HepG2 (cell line): ENCODE data around the gene CELF2.

Experiments
- AFF4 ChIP-seq: sonication (generic); formaldehyde crosslinking; IDR thresholded peaks from 2 replicates; pipeline ENCODE4 v1.4.0; 2020; ENCODE audit warnings: missing genetic modification reagents
- CCDC6 ChIP-seq: sonication (generic); formaldehyde crosslinking; IDR thresholded peaks from 2 replicates; pipeline ENCODE4 v1.8.1; 2022; ENCODE audit warnings: mild to moderate bottlenecking, missing genetic modification reagents, moderate library complexity
- CTCF ChIP-seq: sonication (generic); formaldehyde crosslinking; IDR thresholded peaks from 2 replicates; pipeline ENCODE4 v1.5.0; 2020; ENCODE audit warnings: mild to moderate bottlenecking, missing genetic modification reagents, moderate library complexity
- ELF1 ChIP-seq: sonication (generic); formaldehyde crosslinking; IDR thresholded peaks from 2 replicates; pipeline ENCODE4 v1.4.0; 2020; ENCODE audit warnings: missing genetic modification reagents
- EZH2 ChIP-seq: conservative IDR thresholded peaks from 2 replicates; pipeline ENCODE4 v1.6.1; 2012; ENCODE audit warnings: mild to moderate bottlenecking, low read depth, low read length, moderate library complexity
- FOXK1 ChIP-seq: sonication (generic); formaldehyde crosslinking; IDR thresholded peaks from 2 replicates; pipeline ENCODE4 v1.4.0; 2020; ENCODE audit warnings: low read depth, missing genetic modification reagents, borderline replicate concordance
- GATAD2A ChIP-seq: IDR thresholded peaks from 2 replicates; pipeline ENCODE4 v1.6.1; 2016
- GPN1 ChIP-seq: sonication (generic); formaldehyde crosslinking; IDR thresholded peaks from 2 replicates; pipeline ENCODE4 v1.5.1; 2020; ENCODE audit warnings: missing genetic modification reagents, borderline replicate concordance
- HMG20B ChIP-seq: conservative IDR thresholded peaks from 2 replicates; pipeline ENCODE4 v1.6.1; 2016; ENCODE audit warnings: missing genetic modification reagents, missing compliant biosample characterization
- JUN ChIP-seq: sonication (generic); formaldehyde crosslinking; IDR thresholded peaks from 2 replicates; pipeline ENCODE4 v1.4.0; 2020; ENCODE audit warnings: mild to moderate bottlenecking, missing genetic modification reagents
- MAFG ChIP-seq: sonication (generic); formaldehyde crosslinking; IDR thresholded peaks from 2 replicates; pipeline ENCODE4 v1.5.1; 2020; ENCODE audit warnings: mild to moderate bottlenecking, missing genetic modification reagents
- SIX4 ChIP-seq: sonication (generic); formaldehyde crosslinking; IDR thresholded peaks from 2 replicates; pipeline ENCODE4 v1.4.0; 2020; ENCODE audit warnings: missing genetic modification reagents
- TAF1 ChIP-seq: sonication (generic); formaldehyde crosslinking; IDR thresholded peaks from 2 replicates; pipeline ENCODE4 v1.4.0; 2020; ENCODE audit warnings: missing genetic modification reagents
- TF ChIP-seq, protein P1 (sequence below): sonication (generic); formaldehyde crosslinking; IDR thresholded peaks from 2 replicates; pipeline ENCODE4 v1.5.1; 2020; ENCODE audit warnings: mild to moderate bottlenecking, missing genetic modification reagents, moderate library complexity

DNA sequence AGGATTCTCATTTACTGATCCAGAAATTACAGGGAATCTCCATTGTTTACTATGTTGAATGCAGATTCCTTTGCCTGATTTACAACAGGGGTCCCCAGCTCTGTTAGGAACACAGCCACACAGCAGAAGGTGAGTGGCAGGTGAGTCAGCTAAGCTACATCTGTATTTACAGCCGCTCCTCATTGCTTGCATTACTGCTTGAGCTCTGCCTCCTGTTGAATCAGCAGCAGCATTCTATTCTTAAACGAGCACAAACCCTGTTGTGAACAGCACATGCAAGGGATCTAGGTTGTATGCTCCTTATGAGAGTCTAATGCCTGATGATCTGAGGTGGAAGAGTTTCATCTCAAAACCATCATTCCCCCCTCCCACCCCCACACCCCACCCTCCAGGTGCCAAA, 23.3 kb upstream of the CELF2 start:
- TF ChIP-seq HMG20B (CRISPR knock-in tag) (no peak), JUN (CRISPR knock-in tag) (no peak), TAF1 (CRISPR knock-in tag) (no peak), MAFG (CRISPR knock-in tag) (no peak), FOXK1 (no peak), CTCF (no peak), AFF4 (no peak), EZH2 (no peak), CCDC6 (CRISPR knock-in tag) (no peak), ELF1 (no peak), GPN1 (CRISPR knock-in tag) (no peak), SIX4 (CRISPR knock-in tag) (no peak), GATAD2A (CRISPR knock-in tag) (no peak)
- TF ChIP-seq, protein P1, sequence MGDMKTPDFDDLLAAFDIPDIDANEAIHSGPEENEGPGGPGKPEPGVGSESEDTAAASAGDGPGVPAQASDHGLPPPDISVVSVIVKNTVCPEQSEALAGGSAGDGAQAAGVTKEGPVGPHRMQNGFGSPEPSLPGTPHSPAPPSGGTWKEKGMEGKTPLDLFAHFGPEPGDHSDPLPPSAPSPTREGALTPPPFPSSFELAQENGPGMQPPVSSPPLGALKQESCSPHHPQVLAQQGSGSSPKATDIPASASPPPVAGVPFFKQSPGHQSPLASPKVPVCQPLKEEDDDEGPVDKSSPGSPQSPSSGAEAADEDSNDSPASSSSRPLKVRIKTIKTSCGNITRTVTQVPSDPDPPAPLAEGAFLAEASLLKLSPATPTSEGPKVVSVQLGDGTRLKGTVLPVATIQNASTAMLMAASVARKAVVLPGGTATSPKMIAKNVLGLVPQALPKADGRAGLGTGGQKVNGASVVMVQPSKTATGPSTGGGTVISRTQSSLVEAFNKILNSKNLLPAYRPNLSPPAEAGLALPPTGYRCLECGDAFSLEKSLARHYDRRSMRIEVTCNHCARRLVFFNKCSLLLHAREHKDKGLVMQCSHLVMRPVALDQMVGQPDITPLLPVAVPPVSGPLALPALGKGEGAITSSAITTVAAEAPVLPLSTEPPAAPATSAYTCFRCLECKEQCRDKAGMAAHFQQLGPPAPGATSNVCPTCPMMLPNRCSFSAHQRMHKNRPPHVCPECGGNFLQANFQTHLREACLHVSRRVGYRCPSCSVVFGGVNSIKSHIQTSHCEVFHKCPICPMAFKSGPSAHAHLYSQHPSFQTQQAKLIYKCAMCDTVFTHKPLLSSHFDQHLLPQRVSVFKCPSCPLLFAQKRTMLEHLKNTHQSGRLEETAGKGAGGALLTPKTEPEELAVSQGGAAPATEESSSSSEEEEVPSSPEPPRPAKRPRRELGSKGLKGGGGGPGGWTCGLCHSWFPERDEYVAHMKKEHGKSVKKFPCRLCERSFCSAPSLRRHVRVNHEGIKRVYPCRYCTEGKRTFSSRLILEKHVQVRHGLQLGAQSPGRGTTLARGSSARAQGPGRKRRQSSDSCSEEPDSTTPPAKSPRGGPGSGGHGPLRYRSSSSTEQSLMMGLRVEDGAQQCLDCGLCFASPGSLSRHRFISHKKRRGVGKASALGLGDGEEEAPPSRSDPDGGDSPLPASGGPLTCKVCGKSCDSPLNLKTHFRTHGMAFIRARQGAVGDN (CRISPR knock-in tag) = no peak
